GM21360 (cell line): ENCODE measurements around the gene NOTCH4.
A peak's percentile ranks its signal among the peaks of the same experiment; 100 is the strongest.

Source experiments
- ATAC-seq: cut with Tn5 transposase; IDR thresholded peaks from one replicate; pipeline ENCODE4 v1.9.1; 2021; ENCODE audit warnings: mild to moderate bottlenecking, moderate library complexity; ENCODE audit not compliant: unreplicated experiment

Gene NOTCH4

DNA sequence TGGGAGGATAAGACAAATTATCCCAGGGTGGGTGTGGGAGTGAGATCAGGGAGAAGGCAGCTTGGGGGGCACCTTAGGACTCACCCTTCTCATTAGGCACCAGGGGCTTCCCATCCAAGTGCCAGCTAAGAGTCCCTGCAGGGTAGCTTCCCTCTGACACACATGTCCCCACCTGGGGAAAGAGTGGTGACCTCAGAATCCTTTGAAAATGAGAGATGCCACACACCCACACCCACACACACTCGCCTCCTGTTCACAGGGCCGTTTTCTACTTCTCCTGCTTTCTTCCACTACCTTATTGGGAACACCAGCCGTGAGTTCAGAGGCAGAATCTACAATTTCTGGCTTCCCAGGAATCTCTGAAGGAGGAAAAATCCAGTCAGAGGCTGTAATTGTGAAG lies 40.8 kb downstream of the NOTCH4 start:
- ATAC-seq: no peak

- ATAC-seq: no peak
Observed at GRCh38 chr6:32182555-32182981, 41.3 kb downstream of the NOTCH4 start.

DNA sequence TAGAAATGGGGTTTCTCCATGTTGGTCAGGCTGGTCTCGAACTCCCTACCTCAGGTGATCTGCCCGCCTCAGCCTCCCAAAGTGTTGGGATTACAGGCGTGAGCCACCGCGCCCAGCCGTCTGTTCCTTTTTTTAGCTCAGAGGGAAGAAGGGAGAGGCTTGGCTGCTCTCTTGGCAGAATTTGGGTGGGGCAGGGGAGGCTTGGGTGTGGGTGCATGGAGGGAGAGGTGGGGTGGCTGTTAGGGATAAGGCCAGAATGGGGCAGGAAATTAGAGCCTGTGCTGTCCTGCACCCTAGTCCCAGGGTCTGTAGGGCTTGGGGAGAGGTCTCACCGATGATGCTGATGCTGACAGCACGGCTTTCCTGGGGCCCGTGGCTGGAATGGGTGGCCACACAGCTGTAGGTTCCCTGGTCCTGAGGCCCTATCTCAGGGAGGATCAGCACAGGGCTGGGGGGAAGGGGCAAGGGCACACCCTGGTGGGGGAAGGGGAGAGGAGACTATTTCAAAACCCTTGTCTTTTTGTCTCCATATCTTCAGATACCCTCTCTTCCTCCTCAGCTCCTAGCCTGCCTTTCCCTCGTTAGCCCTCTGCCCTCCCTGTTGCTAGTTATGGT lies 41.8 kb downstream of the NOTCH4 start:
- no peak for ATAC-seq

DNA sequence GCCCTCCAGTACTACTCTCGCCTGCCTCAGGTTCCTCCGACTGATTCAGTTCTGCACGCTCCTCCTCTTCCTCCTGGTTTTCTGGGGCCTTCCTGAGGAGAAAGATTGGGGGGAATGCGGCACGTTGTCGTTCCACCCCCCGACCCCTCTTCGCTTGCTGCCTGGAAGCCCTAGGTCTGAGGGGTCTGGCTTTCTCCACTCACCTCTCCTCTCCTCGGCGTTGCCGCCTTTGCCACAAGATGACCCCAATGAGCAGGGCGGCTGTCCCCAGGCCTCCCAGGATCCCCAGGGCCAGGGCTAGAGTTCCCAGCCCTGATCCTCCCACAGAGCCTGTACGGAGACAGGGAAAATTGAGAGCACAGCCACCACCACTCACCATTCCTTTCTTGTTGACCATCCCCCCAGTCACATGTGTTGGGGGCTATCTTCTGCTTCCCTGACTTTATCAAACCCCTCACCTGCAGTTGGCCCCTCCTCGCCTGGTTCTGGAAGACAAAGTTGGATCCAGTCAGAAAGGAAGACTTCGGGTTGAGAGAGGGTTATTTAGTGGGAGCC lies 42.6 kb downstream of the NOTCH4 start:
- ATAC-seq: no peak

- no peak for ATAC-seq
Observed at GRCh38 chr6:32179766-32180405, 44.0 kb downstream of the NOTCH4 start.

- no peak for ATAC-seq
Observed at GRCh38 chr6:32178547-32179440, 45.1 kb downstream of the NOTCH4 start.

GRCh38 chr6:32177788-32178546 lies 45.9 kb downstream of the NOTCH4 start, which contains the start of gene RNF5:
Gene RNF5, plus strand, starts transcription at chr6:32178405. Its CDS starts 107 bp downstream, at chr6:32178512.
- ATAC-seq: peak; percentile 73

DNA sequence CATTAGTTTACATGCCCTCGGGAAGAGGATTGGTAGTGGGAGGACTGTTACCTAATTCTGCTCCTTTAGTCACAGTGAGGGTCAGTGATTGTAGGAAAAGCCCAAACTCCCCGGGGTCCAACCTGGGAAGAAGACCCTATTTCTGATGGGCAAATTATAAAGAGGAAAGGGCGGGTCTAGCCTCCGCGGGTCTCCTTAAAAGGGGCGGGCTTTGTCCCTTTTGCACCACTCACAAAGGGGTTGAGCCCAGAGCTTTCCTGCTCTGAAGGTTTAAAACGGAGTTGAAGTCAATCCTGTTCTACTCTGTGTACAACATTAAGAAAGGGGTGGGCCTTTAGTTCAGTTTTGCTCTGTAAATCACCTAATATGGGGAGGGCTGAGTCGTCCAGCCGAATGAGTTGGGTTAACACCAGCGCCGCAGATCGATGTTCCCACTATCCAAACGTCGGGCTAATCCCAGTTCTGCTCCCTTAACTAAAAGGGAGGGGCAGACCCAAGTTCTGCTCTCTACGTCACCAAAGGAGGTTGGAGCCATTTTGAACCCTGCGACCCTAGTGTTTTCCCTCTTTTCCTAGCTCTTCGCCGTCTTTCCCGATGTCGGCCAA lies 46.6 kb downstream of the NOTCH4 start:
- ATAC-seq: no peak

DNA sequence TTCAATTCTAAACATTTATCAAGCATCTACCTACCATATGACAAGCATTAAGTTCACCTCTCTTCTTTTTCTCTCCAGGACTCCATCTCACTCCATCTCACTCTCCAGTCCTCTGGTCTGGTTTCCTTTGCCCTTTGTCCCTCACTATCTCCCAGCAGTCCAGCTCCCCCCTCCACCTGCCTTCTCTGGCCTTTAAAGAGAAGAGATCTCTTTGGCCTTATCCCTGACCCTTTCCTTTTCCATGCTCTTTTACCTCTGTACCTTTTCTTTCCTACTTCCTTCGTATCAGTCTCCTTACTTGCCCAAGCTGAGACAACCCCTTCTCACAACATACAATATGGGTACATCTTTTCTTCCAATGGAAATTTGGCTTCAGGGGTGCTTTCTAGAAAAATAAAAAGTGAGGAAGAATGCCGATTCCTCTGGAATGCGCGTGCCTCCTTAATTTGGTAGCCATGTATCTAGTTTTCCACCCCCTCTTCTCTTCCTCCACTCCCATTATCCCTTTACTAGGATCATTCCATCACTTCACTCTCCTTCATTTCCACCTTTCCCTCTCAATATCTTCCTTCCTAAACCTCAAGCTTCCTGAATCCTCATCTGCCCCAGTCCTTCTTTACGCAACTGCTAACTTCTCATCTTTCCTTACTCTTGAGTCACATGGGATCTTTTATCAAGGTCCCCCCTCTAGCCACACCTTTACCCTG lies 47.2 kb downstream of the NOTCH4 start:
- no peak for ATAC-seq

GRCh38 chr6:32175711-32176475 lies 48.0 kb downstream of the NOTCH4 start, which contains the start of gene AGPAT1:
Gene AGPAT1, minus strand, starts transcription at chr6:32176084. Its CDS starts 4,588 bp downstream, at chr6:32171496.
- ATAC-seq: peak; percentile 35

- no peak for ATAC-seq
Observed at GRCh38 chr6:32175322-32175710, 48.6 kb downstream of the NOTCH4 start.

DNA sequence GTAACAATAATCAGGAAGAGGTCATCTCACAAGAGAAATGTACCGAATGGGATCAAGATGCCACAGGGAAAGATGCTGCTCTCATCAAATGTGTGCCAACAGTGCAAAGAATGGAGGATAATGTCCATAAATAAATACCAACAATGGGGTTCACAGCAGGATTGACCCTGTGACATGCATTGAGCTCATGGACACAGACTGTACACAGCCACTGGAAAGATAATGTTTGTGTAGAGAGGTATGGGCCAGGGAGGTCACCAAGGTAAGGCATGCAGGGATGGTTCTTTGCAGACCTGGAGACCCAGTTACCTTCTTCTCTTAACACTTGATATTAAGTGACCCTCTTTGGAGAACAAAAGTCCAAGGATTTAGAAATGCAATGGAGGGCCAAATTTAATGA lies 49.5 kb downstream of the NOTCH4 start:
- ATAC-seq: no peak

- no peak for ATAC-seq
Observed at GRCh38 chr6:32173051-32173727, 50.7 kb downstream of the NOTCH4 start.

- ATAC-seq: no peak
Observed at GRCh38 chr6:32171234-32171633, 52.6 kb downstream of the NOTCH4 start.

DNA sequence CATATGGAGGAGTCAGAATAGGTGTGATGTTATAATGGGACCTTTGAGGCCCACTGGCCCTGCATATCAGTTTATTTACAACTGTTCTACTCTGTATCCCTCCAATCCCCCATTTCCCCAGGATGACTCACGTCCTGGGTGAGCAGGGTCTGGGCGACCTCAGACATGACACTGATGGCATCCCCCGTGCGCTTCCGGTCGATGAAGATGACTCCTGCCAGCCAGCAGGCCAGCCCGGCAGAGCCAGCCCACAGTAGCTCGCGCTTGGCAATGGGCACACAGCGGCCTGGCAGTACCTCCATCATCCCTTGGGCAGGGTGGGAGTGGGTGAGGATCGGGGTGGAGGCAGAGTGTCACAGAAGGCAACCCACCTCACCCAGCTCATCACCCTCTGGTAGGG lies 53.6 kb downstream of the NOTCH4 start:
- no peak for ATAC-seq

DNA sequence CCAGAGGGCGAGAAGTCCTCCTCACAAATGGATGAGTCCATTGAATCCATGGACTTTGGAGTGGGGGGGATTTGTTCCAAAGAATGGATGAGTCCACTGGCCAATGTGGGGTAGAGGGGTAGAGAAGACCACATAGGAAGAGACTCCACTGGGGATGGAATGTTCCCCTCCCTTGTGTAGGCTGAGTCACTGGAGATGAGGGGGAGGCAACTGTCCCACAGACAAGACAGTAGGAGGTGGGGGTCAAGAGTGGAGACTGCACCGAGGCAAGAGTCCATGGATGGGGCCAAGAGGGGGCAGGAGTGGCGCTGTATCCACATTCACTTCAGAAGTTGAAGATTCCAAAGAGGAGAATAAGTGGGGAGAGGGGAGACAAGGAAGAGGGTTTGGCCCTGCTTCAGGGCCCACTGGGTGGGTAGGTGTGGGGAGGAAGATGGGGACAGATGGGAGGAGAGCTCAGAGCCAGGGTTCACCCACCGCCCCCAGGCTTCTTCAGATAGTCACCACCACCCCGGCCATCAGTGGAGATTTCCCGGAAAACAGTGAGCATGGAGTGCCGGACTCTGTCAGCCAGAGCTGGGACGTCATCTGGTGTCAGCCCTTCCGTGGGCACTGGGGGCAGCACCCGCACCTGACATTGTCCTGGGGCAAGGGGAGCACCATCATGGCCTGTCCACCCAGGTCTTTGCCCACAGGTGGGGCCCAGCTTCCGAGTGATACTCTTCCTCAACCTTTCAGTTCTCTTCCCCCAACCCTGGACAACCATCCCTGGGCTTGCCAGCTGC lies 54.9 kb downstream of the NOTCH4 start:
- no peak for ATAC-seq

- ATAC-seq: no peak
Observed at GRCh38 chr6:32168350-32168749, 55.5 kb downstream of the NOTCH4 start.
